Activated CD4-positive, alpha-beta T cell treated with anti-CD3 and anti-CD28 coated beads for 24 hours (primary cell): Measurements from ENCODE around the gene SGSM2.

Source experiments
- DNase-seq, 2 donors: peaks; one replicate each; pipeline ENCODE4 v3.0.0-alpha.2; 2020; ENCODE audit warnings: low read depth in 2 of 2

The SGSM2 gene

DNA sequence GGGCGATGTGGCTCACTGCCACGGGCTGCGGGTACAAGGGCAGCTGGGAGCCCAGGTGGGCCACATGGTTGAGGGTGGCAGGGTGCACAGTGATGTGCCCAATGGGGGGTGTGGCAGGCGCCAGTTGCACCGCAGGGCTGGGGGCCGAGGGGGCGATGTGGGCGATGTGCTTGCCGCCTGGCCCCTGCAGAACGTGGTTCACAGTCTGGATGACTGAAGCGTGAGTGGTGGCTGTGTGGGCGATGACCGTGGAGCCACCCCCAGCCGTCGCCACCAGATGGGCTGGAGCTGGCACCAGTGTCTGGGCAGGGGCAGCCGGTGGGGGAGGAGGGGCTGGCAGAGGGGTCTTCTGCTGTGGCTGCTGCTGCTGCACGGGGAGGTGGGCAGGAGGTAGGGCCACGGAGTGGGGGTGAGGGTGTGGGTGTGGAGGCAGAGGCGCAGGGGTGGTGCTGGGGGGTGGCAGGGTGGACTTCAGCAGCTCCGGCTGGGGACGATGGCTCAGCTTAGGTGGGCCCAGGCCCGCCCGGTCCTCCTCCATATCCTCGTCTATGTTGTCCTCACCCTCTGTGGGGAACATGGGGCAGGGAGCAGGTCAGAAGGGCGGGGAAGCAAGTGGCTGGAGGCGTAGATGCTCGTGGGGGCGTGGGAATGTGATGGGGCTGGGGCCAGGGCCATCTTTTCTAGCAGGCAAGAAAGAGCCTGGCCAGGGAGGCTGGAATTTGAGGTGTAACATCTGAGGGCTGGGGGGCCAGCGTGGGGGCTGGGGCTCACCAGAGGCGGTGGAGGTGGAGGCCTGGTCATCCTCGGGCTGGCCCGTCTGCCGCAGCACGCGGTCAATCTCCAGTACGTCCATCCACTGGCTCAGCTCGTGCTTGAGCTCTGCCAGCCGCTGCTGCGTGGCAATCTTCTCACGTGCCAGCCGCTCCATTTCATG, 50.1 kb downstream of the SGSM2 start:
- DNase-seq, result no peak

DNA sequence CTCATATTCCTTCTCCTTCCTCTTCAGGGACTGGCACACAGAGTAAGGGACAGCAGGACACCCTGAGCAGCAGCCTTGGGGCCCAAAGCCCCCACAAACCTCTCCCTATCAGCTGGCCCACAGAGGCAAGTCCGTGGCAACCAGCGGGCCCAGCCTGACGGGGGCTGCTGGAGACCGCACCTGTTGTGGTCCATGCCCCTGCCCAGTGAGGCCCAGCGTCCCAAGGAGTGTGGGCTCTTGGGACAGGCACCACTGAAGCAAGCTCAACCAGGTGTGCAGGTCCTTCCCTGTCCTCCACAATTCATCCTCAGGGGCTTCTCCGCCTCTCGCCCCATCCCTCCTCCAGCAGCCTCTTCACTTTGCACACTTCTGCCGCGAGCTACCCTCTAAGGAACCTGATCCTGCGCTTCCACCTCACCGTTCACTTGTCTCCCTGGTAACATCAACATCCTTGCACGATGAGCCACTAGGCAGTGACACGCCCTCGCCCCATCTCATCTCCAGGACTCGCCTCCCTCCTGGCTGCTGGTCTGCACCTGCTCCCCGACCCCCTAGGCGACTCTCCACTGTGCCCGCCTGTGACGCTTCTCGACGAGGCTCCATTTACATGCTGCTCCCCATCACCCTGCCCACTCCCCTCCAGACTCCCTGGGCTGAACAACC, 50.9 kb downstream of the SGSM2 start:
- DNase-seq, result no peak

DNA sequence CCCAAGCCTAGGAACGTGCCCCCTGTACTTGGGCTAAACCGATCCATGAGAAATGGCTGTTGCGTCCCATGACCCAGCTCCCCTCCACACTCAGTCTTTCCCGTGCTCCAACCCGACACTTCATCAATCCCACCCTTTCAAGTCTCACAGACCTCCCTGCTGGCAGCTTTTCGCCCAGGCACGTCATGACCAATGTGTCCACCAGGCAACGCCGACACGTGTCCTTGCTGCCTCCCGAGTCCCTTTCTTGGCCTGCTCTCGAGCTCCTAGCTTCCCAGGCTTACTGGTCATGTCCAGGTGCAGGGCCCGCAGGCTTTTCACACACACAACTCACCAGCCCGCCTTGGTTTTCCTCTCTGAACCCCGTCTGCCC, 51.4 kb downstream of the SGSM2 start:
- DNase-seq, result no peak

DNA sequence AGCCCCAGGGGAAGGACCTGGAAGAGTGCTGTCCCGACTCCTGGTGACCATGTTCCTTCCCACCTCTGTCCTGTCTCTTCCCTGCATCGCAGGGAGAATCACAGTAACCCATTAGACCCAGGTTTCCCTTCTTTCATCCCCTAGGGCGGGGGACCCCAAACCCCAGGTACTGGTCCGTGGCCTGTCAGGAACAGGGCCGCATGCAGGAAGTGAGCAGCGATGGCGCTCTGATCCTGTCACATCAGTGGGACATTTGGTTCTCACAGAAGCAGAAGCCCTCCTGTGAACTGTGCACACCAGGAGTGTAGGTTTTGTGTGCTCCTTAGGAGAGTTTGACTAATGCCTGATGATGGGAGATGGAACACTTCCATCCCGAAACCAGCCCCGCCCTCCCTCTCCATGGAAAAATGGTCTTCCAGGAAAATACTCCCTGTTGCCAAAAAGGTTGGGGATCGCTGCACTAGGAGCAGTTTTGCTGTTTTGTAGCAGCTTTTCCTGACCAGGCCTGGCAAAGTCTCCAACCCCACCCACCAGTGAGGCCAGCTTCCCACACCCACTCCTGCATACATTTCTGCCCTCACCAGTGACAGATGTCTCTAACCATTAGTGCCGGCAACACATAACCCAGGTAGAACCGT, 53.0 kb downstream of the SGSM2 start:
- no peak for DNase-seq

DNA sequence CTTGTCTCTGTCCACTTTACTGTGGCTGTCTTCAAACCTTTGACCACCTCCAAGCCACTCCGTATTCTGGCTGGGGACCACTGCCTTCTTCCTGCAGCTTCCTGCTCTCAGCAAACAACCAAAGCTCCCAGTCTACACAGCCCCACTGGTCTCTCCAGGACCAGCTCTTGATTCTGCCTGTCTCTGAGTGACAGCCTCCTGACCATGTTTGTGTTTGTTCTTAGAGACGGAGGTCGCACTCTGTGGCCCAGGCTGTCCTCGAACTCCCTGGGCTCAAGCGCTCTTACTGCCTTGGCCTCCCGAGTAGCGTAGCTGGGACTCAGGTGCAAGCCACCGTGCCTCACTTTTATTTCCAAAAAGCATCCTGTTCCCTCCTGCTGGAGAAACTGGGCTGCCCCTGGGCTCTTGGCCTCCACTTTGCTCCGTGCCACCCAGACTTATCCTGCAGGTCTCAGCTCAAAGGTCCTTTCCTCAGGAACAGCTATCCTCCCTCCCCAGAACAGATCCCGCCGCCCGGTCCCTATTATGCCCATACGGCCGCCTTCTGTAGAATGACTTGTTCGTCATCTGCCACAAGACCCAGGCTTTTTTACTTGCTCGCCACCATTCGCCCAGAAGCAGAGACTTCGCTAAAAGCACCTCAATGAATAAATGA, 54.4 kb downstream of the SGSM2 start:
- DNase-seq, result no peak

DNA sequence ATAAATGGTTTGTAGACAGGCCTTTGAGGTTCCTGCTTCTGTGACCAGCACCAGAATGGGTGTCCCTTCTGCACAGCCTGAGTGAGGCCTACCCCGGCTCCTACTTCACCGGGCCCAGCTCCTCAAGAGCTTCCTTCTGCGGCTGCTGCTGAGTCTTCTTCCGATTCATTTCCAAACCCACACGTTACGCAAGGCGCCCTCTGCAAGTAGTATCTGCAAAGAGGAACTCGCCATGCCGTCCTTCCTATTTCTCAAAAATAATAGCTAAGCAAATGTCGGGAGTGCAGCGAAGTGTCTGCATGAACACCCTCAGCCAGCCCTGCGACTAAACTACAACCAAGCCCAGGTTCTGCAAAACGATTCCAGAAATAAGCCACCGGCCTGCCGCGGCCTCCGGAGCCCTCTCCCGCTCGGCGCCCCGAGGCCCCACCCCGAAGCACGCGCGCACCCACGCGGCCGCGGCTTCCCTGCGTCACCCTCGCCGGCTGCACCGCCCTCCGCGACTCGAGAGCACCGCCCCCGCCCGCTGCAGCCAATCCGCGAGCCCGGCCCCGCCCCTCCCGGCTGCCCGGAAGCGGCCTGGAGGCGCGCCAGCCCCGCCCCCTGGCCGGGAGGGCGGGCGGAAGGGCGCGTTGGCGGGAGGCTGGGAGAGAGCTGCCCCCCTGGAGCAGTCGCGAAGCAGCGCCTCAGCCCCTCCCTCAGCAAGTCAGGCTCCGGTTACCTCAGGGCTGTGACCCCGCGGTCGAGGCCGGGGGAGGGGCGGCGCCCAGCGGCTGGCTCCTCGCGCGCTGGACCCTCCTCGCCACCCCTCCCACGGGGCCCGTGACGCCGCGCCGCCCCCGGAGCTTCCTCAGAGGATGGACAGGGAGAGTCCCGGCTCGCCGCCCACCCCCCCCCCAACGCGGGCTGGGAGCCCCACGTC, 55.2 kb downstream of the SGSM2 start:
- peak; percentile 98 for DNase-seq

DNA sequence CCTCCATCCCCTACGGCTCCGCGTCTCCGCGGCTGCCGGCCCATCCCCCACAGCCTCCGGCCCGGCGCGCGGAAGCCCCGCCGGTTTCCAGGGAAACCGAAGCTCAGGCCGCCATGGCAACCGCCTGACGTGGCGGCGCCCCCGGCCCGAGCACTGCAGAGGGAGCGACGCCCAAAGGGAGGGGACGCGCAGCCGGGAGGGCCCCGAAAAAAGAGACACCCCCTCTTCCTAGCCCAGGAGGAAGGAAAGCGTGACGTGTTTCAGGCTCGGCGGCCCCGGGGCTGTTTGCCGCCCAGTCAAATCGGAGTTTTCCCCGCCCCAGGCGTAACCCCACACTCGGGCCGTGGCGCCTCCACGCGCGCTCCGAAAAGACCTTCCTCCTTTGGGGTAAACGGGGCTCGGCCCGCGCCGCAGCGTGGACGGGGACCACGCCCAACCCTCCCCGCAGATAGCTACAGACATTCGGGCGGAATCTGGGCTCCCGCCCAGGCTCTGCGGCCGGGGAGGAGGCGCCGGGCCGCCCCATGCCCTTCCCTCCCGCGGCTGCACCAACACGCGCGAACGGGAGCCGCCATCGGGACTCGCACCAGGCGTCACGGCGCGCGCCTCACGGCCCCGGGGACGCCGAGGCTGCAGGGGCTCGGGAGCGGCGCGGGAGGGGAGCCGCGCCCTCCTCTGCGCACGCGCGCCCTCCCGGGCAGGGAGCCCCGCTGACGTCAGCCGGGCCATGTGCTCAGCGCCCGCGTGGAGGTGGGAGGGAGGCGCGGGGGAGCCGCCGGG, 56.1 kb downstream of the SGSM2 start:
- peak; percentile 79 to 86 for DNase-seq

DNA sequence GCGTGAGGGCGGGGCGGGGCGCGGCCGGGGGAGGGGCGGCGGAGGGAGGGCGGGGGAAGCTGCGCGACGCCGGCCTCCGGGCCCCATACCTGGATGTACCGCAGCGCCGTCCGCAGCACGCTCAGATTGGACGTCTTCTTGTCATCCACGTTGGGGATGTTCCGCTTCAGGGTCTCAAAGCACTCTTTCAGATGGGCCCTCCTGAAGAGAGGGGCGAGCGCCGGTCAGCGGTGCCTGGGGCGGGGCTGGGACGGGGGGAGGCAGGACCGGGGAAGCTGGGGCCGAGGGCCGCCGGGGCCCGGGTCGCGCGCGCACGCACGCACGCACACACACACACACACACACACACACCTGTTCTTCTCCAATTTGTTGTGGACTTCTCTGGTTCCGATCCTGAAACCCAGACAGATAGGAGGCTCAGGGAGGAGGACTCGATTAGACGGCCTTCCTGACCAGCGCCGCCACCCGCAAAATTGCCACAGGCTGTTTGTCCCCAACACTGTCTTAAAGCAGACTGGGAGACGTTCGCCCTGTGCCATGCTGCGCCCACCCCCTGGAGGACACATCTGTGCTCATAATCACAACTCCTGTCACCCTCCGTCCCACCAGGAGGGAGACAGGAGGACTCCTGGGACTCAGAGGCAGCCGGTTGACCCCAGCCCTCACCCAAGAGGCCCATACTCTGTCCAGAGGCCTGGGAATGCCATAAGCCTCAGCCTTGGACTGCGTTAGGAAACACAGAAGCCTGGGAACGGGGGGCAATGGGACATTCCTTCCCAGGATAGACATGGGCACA, 56.9 kb downstream of the SGSM2 start:
- DNase-seq, result no peak

DNA sequence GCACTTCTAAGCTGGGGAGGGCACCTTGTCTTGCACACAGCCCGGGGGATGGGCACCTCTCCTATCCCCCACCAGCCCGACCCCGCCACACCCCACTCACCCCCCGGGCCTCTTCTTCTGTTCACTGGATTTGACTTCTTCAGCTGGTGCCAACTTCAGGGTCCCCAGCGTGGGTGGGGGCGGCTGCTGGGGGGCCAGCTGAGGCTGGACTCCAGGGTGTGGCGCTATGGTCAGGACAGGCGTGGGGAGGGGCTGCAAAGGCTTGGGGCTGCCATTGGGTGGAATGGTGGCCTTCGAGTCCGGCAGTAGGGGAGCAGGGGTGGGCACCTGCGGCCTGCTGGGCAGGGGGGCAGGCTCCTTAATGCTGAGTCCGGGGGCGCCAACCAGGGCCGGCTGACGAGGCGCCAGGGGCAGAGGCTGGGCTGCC, 57.5 kb downstream of the SGSM2 start:
- no peak for DNase-seq

DNA sequence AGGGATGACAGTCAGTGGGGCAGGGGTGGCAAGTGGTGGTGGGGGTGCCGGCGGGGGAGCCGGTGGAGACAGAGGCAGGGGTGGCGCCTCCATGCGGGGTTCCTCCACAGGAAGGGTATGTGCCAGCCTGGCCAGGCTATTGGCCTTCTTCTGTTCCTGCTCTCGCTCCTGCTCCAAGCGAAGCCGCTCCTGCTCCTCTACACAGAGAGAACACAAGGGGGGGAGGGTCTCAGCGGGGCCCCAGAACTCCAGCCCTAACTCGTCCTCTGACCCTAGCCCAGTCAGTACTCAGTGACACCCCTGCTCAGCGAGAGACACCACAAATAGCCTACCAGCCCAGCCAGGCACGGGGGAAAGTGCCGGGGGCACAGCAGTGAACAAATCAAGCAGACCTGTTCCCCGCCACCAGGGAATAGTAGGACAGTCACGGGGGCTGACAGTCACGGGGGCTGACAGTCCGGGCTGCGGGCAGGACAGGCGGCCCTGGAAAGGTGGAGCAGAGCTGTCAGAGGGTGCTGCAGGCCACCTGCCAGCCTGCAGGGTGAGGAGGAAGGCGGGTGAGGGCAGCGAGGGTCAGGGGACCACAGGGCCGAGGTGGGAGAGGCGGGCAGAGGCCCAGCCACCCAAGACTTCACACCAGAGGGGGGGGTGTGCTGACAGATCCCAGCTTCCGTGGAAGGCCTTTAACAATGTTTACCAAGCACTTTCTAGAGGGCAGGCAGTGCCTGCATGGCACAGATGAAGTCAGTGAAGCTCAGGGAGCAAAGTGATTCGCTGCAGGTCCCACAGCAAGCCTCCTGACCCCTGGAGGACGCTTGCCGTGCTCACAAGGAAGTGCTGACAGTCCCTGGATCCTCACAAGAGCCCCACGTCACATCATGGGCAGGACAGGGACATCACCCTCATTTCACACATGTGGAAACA, 58.2 kb downstream of the SGSM2 start:
- no peak for DNase-seq

DNA sequence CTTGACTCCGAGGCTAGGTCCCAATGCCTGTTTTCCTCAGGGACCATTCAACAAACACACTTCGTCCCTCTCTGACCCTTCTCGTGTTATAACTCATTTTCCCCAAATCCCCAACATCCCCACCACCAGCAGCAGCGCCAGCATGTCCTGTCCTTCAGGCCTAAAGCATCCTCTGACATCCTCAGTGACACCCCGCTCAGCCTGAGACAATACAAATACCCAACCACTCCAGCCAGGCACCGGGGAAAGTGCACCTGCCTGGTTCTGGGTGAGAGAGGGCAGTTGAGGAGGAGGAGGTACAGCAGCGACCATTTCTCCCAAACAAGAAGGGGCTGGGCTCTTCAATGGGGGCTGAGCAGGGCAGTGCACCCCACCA, 58.9 kb downstream of the SGSM2 start:
- DNase-seq, result no peak

DNA sequence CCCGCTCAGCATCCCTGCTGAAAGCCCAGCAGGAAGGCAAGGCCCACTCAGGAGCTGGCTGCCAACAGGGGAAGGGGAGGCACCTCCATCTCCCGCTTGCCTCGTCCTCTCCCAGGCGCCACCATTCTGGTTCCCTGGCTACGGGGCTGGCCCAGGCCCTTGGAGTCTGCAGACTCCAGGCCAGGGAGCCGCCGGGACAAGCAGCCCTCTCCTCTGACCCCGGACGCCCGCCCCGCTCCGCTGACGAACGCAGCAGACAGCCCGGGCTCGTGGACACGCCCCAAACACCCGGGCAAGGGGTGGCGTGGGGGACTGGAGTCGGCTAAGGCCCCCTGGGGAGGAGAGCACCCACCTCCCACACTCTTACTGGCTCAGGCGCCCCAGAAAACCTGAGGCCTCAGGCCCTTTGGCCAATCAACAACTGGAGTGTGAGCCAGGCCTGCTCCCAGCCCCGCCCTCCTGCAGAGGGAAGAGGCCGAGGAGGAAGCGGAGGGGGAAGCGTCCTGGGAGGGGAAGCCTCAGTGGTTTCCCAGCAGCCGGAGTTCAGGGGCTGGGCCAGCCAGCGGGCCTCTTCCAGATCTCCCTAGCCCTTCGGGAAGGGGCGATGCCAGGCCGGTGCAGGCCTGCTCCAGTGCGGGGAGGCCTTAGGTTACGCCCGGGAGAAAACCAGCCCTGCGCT, 59.4 kb downstream of the SGSM2 start:
- peak; percentile 14 to 54 for DNase-seq

DNA sequence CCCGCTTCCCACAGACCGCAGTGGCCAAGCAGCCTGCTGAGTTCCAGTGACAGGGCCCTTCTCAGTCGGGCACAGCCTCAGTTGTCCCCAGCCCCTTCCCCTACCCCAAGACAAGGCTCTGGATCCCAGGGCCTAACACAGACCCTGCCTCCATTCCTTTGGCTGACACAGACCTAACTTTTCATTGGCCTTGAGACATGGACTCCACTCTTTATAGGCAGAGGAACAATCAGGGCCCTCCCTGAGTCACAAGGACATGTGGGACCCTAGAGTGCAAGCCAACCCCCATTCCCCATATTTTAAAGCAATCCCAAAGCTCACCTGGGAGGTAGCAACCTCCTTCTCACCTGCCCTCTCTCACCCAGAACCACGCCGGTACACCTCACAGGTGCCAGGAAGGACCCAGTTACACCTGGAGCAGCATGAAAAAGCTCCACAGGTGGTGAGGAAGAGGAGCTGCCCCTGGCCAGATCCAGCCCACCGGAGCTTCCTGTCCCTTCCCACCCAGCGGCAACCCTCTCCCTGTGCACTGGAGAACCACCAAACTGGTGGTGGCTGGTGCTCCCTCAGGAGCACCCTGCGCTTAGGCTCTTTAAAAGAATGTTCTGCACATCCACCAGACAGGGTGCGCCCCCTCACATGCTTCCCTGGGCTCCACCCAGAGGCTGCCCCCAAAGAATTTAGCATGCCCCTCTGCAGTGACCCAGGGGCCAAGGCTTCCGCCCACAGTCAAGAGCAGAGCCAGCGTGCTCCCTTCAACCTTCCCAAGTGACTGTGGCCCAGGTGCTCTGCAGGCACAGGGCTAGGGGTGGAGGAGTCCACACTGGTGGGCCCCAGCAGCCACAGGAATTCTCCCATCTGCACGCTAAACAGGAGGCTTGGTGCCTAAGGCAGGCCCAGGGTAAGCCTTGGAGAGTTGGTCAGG, 60.2 kb downstream of the SGSM2 start:
- no peak for DNase-seq

DNA sequence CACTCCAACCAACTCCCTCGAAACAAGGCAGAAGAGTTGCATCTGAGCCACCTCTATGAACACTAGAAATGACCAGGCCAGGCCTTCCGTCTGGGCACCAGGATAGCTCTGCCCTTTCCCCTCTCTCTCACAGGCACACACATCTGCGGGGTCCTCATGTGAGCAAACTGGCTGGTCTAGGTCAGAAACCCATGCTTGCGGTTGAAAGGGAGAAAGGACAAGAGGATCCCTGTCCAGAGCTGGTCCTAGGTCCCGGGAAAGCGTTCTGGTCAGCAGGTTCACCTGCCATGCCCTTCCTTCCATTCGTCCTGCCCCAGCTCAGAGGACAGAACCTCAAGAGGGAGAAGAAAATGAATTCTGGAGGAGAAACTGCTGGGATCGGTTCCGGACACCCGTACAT, 60.9 kb downstream of the SGSM2 start:
- no peak for DNase-seq

DNA sequence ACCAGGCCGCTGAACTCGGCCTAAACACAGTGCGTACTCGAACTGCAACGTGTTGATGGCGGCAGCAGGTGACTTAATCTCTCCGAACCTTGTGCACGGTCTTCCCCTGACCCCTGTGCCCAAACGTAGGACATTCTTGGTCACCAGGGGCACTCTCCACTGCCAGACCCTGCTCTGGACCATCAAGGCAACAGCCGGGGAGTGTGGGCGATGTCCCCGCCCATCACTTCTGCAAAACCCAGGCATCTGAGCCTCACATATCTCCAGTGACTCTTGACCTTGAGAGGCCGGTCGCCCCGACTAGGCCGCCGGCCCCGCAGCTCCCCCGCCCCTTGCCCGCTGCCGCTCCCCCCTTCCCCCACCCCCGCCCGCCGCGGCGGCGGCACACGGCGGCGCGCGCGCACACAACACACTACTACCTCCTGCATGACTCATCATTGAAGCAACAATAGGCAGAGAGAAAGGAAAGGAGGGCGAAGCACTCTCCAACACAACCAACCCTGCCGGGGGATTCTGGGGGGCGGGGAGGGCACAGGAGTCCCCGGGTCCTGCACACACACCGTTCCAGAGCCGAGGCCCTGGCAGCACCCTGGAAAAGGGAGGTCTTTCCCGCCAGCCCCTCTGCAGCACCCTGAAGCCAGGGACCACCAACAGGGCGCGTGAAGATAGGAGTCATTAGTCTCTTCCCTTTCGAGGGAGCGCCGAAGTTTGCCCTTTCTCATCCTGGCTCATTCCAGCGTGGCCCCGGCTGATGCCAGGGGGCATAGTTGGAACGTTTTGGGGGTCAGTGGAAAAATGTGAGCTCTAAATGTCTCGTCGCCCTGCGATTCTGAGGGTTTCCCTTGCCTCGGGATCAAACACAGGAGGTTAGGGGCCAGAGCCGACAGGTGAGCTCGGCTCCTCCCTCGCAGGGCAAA, 61.6 kb downstream of the SGSM2 start:
- DNase-seq, result peak; percentile 38 to 40
